ENCODE measurements around the gene MELK. TPM values are rescaled to one million over a fixed set of nuclear protein-coding genes. Genes with fewer than 3 reads are reported as not detected.

The MELK gene
- total and polyA plus RNA-seq, 12 donors = 0.12 to 11.4 (median 0.75) TPM

GRCh38 chr9:36623280-36623679 is 50.6 kb downstream of the MELK start:
- Histone ChIP-seq H3K27ac (no peak overlapping the region), H3K4me1 (replicated peaks in 1 of 2) (peaks cover 12 to 24% of the 10 kb centered on the region in 2 donors)

GRCh38 chr9:36625006-36625615 is 52.4 kb downstream of the MELK start:
- 25 to 47% (median 34%) methylated on average over 6 of the region's 6 CpGs for WGBS, 4 donors
- Histone ChIP-seq H3K27me3 (no peaks in the 10 kb centered on the region), H3K4me1 (replicated peaks in 1 of 2) (peaks cover 12 to 24% of the 10 kb centered on the region in 2 donors), H3K9me3 (replicated peaks in 1 of 3) (no peaks in the 10 kb centered on the region), H3K4me3 (no peak overlapping the region), H3K36me3 (replicated peaks in 1 of 2) (no peaks in the 10 kb centered on the region), H3K27ac (peak overlapping the region in 3 of 5 donors; percentile 53 to 80 (median 68))
- intact Hi-C loops (cut with DNase I) = no loop called here
- peak in 1 of 2 donors; percentile 28 for TF ChIP-seq POLR2A (IDR thresholded peaks at IDR 0.05)
- TF ChIP-seq, protein P1, sequence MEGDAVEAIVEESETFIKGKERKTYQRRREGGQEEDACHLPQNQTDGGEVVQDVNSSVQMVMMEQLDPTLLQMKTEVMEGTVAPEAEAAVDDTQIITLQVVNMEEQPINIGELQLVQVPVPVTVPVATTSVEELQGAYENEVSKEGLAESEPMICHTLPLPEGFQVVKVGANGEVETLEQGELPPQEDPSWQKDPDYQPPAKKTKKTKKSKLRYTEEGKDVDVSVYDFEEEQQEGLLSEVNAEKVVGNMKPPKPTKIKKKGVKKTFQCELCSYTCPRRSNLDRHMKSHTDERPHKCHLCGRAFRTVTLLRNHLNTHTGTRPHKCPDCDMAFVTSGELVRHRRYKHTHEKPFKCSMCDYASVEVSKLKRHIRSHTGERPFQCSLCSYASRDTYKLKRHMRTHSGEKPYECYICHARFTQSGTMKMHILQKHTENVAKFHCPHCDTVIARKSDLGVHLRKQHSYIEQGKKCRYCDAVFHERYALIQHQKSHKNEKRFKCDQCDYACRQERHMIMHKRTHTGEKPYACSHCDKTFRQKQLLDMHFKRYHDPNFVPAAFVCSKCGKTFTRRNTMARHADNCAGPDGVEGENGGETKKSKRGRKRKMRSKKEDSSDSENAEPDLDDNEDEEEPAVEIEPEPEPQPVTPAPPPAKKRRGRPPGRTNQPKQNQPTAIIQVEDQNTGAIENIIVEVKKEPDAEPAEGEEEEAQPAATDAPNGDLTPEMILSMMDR (IDR thresholded peaks at IDR 0.05) = no peak
- peak; percentile 77 to 92 (median 89) for DNase-seq

More at GRCh38 chr9:36623280-36623679, 50.6 kb downstream of the MELK start:
- peak in 1 of 7 donors; percentile 12 for DNase-seq
- WGBS, 4 donors = 66 to 80% (median 75%) methylated on average over 3 of the region's 3 CpGs
- no peaks in the 10 kb centered on the region for H3K27me3 ChIP-seq
- H3K36me3 ChIP-seq (replicated peaks in 1 of 2) = no peaks in the 10 kb centered on the region
- H3K9me3 ChIP-seq (replicated peaks in 1 of 3) = no peaks in the 10 kb centered on the region
- no peak overlapping the region for H3K4me3 ChIP-seq
- intact Hi-C loops (cut with DNase I) = no loop called here
- no peak for TF ChIP-seq POLR2A (IDR thresholded peaks at IDR 0.05)
- TF ChIP-seq, protein P1 (IDR thresholded peaks at IDR 0.05) = no peak

DNA sequence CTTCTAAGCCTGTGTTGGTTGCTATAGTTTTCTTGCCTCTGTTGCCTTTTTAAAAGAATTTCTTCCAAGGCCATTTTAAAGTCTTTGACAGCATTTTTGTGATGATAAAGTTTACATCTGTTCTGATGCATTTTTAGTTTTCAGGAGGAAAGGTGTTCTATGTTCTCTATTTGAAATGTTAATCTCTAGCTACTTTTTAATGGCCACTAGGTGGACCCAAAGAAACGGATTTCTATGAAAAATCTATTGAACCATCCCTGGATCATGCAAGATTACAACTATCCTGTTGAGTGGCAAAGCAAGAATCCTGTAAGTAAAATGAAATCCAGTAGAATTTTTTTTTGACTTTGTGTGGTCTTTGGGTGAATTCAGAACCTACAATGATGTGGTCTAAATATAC is 60.2 kb downstream of the MELK start:
- H3K27me3 ChIP-seq = no peaks in the 10 kb centered on the region
- no peak overlapping the region for H3K27ac ChIP-seq
- H3K36me3 ChIP-seq (replicated peaks in 1 of 2) = no peaks in the 10 kb centered on the region
- WGBS, 4 donors = 0 to 5% (median 3%) methylated on average over 1 of the region's 1 CpG
- DNase-seq = no peak
- H3K4me3 ChIP-seq = no peak overlapping the region
- intact Hi-C loops (cut with DNase I) = no loop called here
- no peak for TF ChIP-seq POLR2A (IDR thresholded peaks at IDR 0.05)
- TF ChIP-seq, protein P1 (IDR thresholded peaks at IDR 0.05) = peak; percentile 48 to 64 (median 52)
- no peaks in the 10 kb centered on the region for H3K9me3 ChIP-seq (replicated peaks in 1 of 3)
- H3K4me1 ChIP-seq (replicated peaks in 1 of 2) = no peaks in the 10 kb centered on the region

- Histone ChIP-seq H3K27me3 (no peaks in the 10 kb centered on the region), H3K9me3 (replicated peaks in 1 of 3) (no peaks in the 10 kb centered on the region), H3K4me3 (no peak overlapping the region), H3K4me1 (replicated peaks in 1 of 2) (no peaks in the 10 kb centered on the region), H3K27ac (no peak overlapping the region), H3K36me3 (replicated peaks in 1 of 2) (no peaks in the 10 kb centered on the region)
- DNase-seq = no peak
- intact Hi-C loops (cut with DNase I) = no loop called here
- WGBS, 4 donors = 87 to 92% (median 88%) methylated on average over 2 of the region's 2 CpGs
- TF ChIP-seq, protein P1 (IDR thresholded peaks at IDR 0.05) = no peak
- TF ChIP-seq POLR2A (IDR thresholded peaks at IDR 0.05) = no peak
Measured at GRCh38 chr9:36637491-36638270, 65.0 kb downstream of the MELK start.
